KMS-11 (cell line): ENCODE data around the gene SPEG.

Experiments
- H2AFZ ChIP-seq: fragments of 200-600 bp; sonication (generic); 2 replicates; pipeline ENCODE4 v1.6.1; 2016; ENCODE audit warnings: antibody characterized with exemption, mixed run types, low read depth
- H3K27ac ChIP-seq: fragments of 200-600 bp; sonication (generic); 2 replicates; pipeline ENCODE4 v1.6.1; 2016; ENCODE audit warnings: mild to moderate bottlenecking, mixed run types
- H3K27me3 ChIP-seq: fragments of 200-600 bp; sonication (generic); 2 replicates; pipeline ENCODE4 v1.6.1; 2017; ENCODE audit warnings: mild to moderate bottlenecking, low read depth, mixed run types, moderate library complexity; ENCODE audit not compliant: insufficient read depth
- H3K36me3 ChIP-seq: fragments of 200-600 bp; sonication (generic); 2 replicates; pipeline ENCODE4 v1.6.1; 2017; ENCODE audit warnings: mild to moderate bottlenecking, mixed run types; ENCODE audit not compliant: insufficient read depth
- H3K4me1 ChIP-seq: fragments of 200-600 bp; sonication (generic); 2 replicates; pipeline ENCODE4 v1.6.1; 2016; ENCODE audit warnings: mild to moderate bottlenecking, low read depth, mixed run types; ENCODE audit not compliant: poor library complexity, severe bottlenecking
- H3K4me2 ChIP-seq: fragments of 200-600 bp; sonication (generic); 2 replicates; pipeline ENCODE4 v1.7.0; 2016; ENCODE audit warnings: mild to moderate bottlenecking, mixed run types
- H3K4me3 ChIP-seq: fragments of 200-600 bp; sonication (generic); IDR thresholded peaks from 2 replicates; pipeline ENCODE4 v1.6.1; 2017; ENCODE audit warnings: low read depth, low read length, mixed read lengths; ENCODE audit not compliant: insufficient read depth
- H3K79me2 ChIP-seq: fragments of 200-600 bp; sonication (generic); 2 replicates; pipeline ENCODE4 v1.6.1; 2016; ENCODE audit warnings: low read depth, mixed run types; ENCODE audit not compliant: insufficient read depth
- H3K9ac ChIP-seq: fragments of 200-600 bp; sonication (generic); 2 replicates; pipeline ENCODE4 v1.6.1; 2016; ENCODE audit warnings: mild to moderate bottlenecking, mixed run types
- H4K20me1 ChIP-seq: fragments of 200-600 bp; sonication (generic); 2 replicates; pipeline ENCODE4 v1.6.1; 2016; ENCODE audit warnings: mild to moderate bottlenecking, mixed run types; ENCODE audit not compliant: insufficient read depth
- CTCF ChIP-seq: fragments of 200-600 bp; sonication (generic); conservative IDR thresholded peaks from 2 replicates; pipeline ENCODE4 v1.6.1; 2017; ENCODE audit warnings: low read depth, mild to moderate bottlenecking, antibody characterized with exemption, low read length, moderate library complexity, mixed read lengths

SPEG gene

GRCh38 chr2:219480004-219480403 is 45.4 kb downstream of the SPEG start:
- Histone ChIP-seq H2AFZ (no peak overlapping the region), H3K27ac (no peak overlapping the region), H4K20me1 (no peaks in the 10 kb centered on the region), H3K9ac (no peak overlapping the region), H3K4me3 (no peak overlapping the region), H3K4me2 (no peak overlapping the region), H3K27me3 (peaks cover 64% of the 10 kb centered on the region), H3K36me3 (no peaks in the 10 kb centered on the region), H3K4me1 (no peaks in the 10 kb centered on the region), H3K79me2 (no peaks in the 10 kb centered on the region)
- no peak for TF ChIP-seq CTCF

DNA sequence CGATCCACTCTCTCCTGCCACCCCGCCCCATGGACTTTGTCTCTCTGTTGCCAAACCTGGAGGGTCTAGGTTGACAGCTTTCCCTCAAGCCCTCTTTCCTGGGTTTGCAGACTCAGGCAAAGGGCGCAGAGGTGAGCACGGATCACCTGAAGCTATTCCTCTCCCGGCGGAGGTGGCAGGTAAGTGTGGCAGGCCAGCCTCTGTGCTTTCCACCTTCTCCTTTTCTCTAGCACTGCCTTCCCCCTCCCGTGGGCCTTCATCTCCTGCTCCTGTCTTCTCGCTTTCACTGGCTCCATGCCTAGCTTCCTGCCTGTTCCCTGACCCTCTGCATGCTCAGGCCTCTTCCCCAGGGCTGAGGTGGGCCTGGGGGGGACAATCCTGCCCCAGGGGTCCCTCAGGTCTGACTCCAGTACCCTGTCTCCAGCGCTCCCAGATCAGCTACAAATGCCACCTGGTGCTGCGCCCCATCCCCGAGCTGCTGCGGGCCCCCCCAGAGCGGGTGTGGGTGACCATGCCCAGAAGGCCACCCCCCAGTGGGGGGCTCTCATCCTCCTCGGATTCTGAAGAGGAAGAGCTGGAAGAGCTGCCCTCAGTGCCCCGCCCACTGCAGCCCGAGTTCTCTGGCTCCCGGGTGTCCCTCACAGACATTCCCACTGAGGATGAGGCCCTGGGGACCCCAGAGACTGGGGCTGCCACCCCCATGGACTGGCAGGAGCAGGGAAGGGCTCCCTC is 48.2 kb downstream of the SPEG start:
- Histone ChIP-seq H3K27me3 (peaks cover 88% of the 10 kb centered on the region), H3K36me3 (no peaks in the 10 kb centered on the region), H4K20me1 (no peaks in the 10 kb centered on the region), H3K4me3 (no peak overlapping the region), H3K27ac (no peak overlapping the region), H3K4me1 (no peaks in the 10 kb centered on the region), H2AFZ (no peak overlapping the region), H3K9ac (no peak overlapping the region), H3K79me2 (no peaks in the 10 kb centered on the region), H3K4me2 (no peak overlapping the region)
- no peak for TF ChIP-seq CTCF

GRCh38 chr2:219483451-219484342 is 49.1 kb downstream of the SPEG start:
- peaks cover 91% of the 10 kb centered on the region for H3K27me3 ChIP-seq
- no peak overlapping the region for H2AFZ ChIP-seq
- no peak overlapping the region for H3K4me2 ChIP-seq
- H3K36me3 ChIP-seq, result no peaks in the 10 kb centered on the region
- H4K20me1 ChIP-seq, result no peaks in the 10 kb centered on the region
- no peak overlapping the region for H3K4me3 ChIP-seq
- H3K27ac ChIP-seq, result no peak overlapping the region
- TF ChIP-seq CTCF, result no peak
- no peaks in the 10 kb centered on the region for H3K4me1 ChIP-seq
- no peaks in the 10 kb centered on the region for H3K79me2 ChIP-seq
- no peak overlapping the region for H3K9ac ChIP-seq

DNA sequence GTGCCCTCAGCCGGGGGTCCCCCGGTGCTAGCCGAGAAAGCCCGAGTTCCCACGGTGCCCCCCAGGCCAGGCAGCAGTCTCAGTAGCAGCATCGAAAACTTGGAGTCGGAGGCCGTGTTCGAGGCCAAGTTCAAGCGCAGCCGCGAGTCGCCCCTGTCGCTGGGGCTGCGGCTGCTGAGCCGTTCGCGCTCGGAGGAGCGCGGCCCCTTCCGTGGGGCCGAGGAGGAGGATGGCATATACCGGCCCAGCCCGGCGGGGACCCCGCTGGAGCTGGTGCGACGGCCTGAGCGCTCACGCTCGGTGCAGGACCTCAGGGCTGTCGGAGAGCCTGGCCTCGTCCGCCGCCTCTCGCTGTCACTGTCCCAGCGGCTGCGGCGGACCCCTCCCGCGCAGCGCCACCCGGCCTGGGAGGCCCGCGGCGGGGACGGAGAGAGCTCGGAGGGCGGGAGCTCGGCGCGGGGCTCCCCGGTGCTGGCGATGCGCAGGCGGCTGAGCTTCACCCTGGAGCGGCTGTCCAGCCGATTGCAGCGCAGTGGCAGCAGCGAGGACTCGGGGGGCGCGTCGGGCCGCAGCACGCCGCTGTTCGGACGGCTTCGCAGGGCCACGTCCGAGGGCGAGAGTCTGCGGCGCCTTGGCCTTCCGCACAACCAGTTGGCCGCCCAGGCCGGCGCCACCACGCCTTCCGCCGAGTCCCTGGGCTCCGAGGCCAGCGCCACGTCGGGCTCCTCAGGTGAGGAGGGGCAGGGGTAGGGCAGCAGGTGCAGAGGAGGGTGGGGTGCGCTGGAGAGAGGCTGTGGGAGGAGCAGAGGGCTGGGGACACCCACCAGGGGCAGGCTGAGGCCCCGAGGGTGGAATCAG is 49.9 kb downstream of the SPEG start:
- Histone ChIP-seq H3K4me3 (no peak overlapping the region), H3K79me2 (no peaks in the 10 kb centered on the region), H3K36me3 (no peaks in the 10 kb centered on the region), H3K4me2 (no peak overlapping the region), H3K27ac (no peak overlapping the region), H4K20me1 (no peaks in the 10 kb centered on the region), H2AFZ (no peak overlapping the region), H3K27me3 (peaks cover 89% of the 10 kb centered on the region), H3K4me1 (no peaks in the 10 kb centered on the region), H3K9ac (no peak overlapping the region)
- no peak for TF ChIP-seq CTCF
